VCaP (cell line): ENCODE data around the gene GAS1.

ENCODE experiments used
- H3K27ac ChIP-seq: fragments of 450-650 bp; 2 replicates; pipeline ENCODE4 v1.5.1; 2017
- CTCF ChIP-seq: fragments of 450-650 bp; conservative IDR thresholded peaks from 2 replicates; pipeline ENCODE4 v1.5.1; 2017; ENCODE audit warnings: mild to moderate bottlenecking, moderate library complexity

The GAS1 gene

GRCh38 chr9:86977205-86977835 lies 30.0 kb upstream of the GAS1 start:
- no peak overlapping the region for H3K27ac ChIP-seq
- TF ChIP-seq CTCF = no peak

DNA sequence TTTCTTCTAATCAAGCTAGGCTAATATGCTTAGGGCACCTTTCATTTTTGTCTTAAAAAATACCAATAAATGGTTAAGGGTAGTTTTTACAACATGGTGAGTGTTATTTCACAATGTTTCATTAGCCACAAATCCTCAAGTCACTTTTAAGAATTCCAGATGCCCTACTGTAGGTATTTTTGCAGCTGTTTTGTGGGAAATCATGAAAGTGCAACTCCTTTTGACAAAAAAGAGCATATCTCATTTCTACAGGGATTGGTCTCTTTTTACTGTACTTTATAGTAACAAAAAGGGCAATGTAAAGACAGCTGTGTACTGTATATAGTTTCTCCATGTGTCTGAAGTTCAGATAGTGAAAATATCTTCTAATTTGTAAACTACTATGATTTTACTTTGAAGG lies 28.3 kb upstream of the GAS1 start:
- TF ChIP-seq CTCF = no peak
- H3K27ac ChIP-seq = no peak overlapping the region

DNA sequence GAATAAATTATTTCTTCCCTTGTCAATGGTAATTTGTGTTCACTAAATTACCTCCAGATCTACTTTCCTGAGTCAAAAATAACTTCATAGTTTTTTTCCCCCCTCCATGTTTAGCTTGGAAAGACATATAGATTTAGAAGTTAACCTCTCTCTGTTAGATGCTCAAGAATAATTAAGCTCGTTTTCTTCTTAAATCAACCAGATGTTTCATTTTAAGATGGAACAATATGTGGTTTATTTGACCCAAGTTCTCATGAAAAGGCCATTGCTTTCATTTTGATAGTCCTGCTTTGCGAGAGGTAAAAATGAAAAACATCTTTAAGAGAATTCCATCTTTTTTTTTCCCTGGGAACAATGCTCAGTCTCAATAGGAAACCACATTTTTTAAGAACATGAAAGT lies 27.7 kb upstream of the GAS1 start:
- H3K27ac ChIP-seq = no peak overlapping the region
- no peak for TF ChIP-seq CTCF

GRCh38 chr9:86974421-86974820 lies 27.1 kb upstream of the GAS1 start:
- no peak for TF ChIP-seq CTCF
- H3K27ac ChIP-seq = no peak overlapping the region

DNA sequence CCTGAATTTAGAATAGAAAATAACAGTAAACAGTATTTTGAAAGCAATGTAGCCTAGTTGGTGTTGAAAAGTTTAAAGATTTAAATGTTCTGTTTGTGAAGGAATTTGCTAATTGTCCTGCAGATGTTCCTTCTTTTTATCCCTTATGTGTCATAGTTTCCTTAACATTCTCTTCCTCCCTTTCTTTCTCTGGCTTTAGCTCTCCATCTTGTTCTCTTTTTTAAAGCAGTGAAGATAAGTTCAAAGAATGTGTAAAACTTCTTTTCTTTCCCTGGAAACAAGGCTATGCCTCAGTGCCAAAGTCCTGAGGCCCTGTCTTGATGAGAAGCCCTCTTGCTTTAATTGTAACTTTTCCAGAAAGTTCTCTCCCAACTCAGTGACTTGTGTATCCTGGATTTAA lies 24.4 kb upstream of the GAS1 start:
- TF ChIP-seq CTCF = no peak
- no peak overlapping the region for H3K27ac ChIP-seq

DNA sequence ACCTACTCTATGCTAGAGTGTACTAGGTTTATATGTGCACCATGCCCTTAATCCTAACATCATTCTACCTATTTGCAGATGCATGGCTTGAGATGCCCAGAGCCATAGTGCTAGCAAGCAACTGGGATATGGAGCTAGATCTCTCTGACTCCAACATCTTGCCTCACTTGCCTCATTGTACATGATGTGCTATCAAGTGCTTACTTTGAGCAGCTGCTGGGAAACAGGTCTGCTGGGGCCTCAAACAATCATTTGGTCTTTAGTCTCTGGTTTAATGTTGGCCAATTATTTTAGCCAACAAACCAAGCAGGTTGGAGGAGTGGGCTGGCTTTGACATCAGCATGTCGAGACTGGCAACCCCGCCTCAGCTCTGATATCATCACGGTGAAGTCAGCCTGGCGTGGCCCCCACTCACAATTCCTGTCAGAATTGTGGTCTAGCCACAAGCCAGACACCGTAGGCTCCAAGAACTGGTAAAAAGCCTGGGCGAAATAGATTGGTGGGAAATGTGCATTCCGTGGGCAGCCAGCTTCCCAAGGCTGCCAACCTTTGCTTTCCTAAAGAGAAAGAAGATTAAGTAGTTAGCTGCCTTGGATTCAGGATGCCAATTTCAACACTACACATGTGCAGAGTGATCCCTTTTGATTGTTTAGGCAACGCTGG lies 21.1 kb upstream of the GAS1 start:
- TF ChIP-seq CTCF = no peak
- no peak overlapping the region for H3K27ac ChIP-seq

GRCh38 chr9:86966852-86967511 lies 19.7 kb upstream of the GAS1 start:
- H3K27ac ChIP-seq = no peak overlapping the region
- no peak for TF ChIP-seq CTCF
